Natural killer cell (primary cell): ENCODE results near the gene ENPP5. TPM values are rescaled to one million over a fixed set of nuclear protein-coding genes. Genes with fewer than 3 reads are reported as not detected.

Source experiments
- ATAC-seq, 3 donors: fragments of 150-1000 bp in 2 of 3; fragments of 200-7000 bp in 1 of 3; cut with Tn5 transposase; 1 replicate in 1 of 3; 2 replicates in 2 of 3; pipeline ENCODE4 v1.10.0; 2021; ENCODE audit warnings: mild to moderate bottlenecking in 2 of 3, moderate library complexity in 2 of 3
- DNase-seq, 2 donors: peaks; one replicate each; pipeline versions ENCODE4 v3.0.0 to v3.0.0-alpha.2; 2013 to 2021; ENCODE audit warnings: mixed read lengths in 1 of 2
- H3K27ac ChIP-seq: one replicate; pipeline ENCODE4 v1.5.1; 2013; ENCODE audit warnings: mild to moderate bottlenecking, low read length
- H3K27me3 ChIP-seq: one replicate; pipeline ENCODE4 v1.6.1; 2013; ENCODE audit warnings: low read length; ENCODE audit not compliant: control insufficient read depth, insufficient read depth
- H3K36me3 ChIP-seq: one replicate; pipeline ENCODE4 v1.6.1; 2013; ENCODE audit warnings: low read length; ENCODE audit not compliant: control insufficient read depth, insufficient read depth
- H3K4me1 ChIP-seq: one replicate; pipeline ENCODE4 v1.6.1; 2013; ENCODE audit warnings: low read length; ENCODE audit not compliant: control insufficient read depth, insufficient read depth
- H3K4me3 ChIP-seq: one replicate; pipeline ENCODE4 v1.5.1; 2013; ENCODE audit warnings: low read length
- H3K9me3 ChIP-seq: one replicate; pipeline ENCODE4 v1.6.1; 2013; ENCODE audit warnings: low read length; ENCODE audit not compliant: control insufficient read depth, insufficient read depth
- H3K27ac Mint-ChIP-seq, 2 donors: one replicate each; pipeline ENCODE4 v1.8.0; 2022; ENCODE audit warnings: mild to moderate bottlenecking in 2 of 2, mixed read lengths in 2 of 2, moderate library complexity in 1 of 2
- H3K27me3 Mint-ChIP-seq, 2 donors: one replicate each; pipeline ENCODE4 v1.8.0; 2022; ENCODE audit warnings: low read depth in 2 of 2, mixed read lengths in 2 of 2
- H3K36me3 Mint-ChIP-seq: one replicate; pipeline ENCODE4 v1.8.0; 2022; ENCODE audit warnings: mixed read lengths
- H3K4me1 Mint-ChIP-seq, 2 donors: one replicate each; pipeline ENCODE4 v1.8.0; 2022; ENCODE audit warnings: mixed read lengths in 2 of 2
- H3K4me3 Mint-ChIP-seq: one replicate; pipeline ENCODE4 v1.8.0; 2022; ENCODE audit warnings: mild to moderate bottlenecking, moderate library complexity, mixed read lengths
- H3K9me3 Mint-ChIP-seq, 2 donors: one replicate each; pipeline ENCODE4 v1.8.0; 2022; ENCODE audit warnings: mixed read lengths in 2 of 2
- CTCF ChIP-seq: fragments of 200-600 bp; IDR thresholded peaks from one replicate; pipeline ENCODE4 v1.8.0; 2022; ENCODE audit warnings: antibody characterized with exemption
- WGBS: methylation state at CpG from one replicate; pipeline ENCODE4 v1.1.7; 2013; ENCODE audit warnings: missing lambda C conversion rate; ENCODE audit not compliant: insufficient coverage; 5-methylcytosine and 5-hydroxymethylcytosine counted together
- intact Hi-C: fragments of 100-400 bp; cut with micrococcal nuclease; formaldehyde crosslinking; loops from one replicate; pipeline ENCODE4 v1.14.2; 2022
- total RNA-seq, 4 donors: library from RNA; stranded (reverse); fragments of 120-200 nt in 1 of 4; gene quantifications; one replicate each; pipeline versions ENCODE4 v1.2.3 to v1.2.4, GENCODE V29; 2013 to 2022

The ENPP5 gene, protein sequence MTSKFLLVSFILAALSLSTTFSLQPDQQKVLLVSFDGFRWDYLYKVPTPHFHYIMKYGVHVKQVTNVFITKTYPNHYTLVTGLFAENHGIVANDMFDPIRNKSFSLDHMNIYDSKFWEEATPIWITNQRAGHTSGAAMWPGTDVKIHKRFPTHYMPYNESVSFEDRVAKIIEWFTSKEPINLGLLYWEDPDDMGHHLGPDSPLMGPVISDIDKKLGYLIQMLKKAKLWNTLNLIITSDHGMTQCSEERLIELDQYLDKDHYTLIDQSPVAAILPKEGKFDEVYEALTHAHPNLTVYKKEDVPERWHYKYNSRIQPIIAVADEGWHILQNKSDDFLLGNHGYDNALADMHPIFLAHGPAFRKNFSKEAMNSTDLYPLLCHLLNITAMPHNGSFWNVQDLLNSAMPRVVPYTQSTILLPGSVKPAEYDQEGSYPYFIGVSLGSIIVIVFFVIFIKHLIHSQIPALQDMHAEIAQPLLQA
- total RNA-seq: 10 to 100 TPM in 1 of 3 donors, 1 to 10 TPM in 2; 9.3 to 13.4 (median 9.6) TPM
- 14.1 TPM for total RNA-seq (2013)

GRCh38 chr6:46170357-46171289, at the start of gene ENPP5:
Gene ENPP5 (minus strand): TSS chr6:46170980. CDS start chr6:46168262, 2,718 bp downstream.
- Mint-ChIP-seq H3K9me3 (no peaks in the 10 kb centered on the region), H3K4me1 (peaks cover 77 to 78% of the 10 kb centered on the region in 2 donors), H3K27me3 (no peaks in the 10 kb centered on the region), H3K36me3 (no peaks in the 10 kb centered on the region), H3K4me3 (peak within 1 kb of the TSS; percentile 91), H3K27ac (peak within 1 kb of the TSS; percentile 90 to 99)
- intact Hi-C loops: loop anchor here (1.0 kb wide), 1 partner anchor 41 kb away; the partner anchor contains the start of gene ENPP4
- DNase-seq (peak; percentile 76 to 84), ATAC-seq (peak; percentile 83 to 86 (median 85))
- H3K4me1 ChIP-seq: peaks cover 30% of the 10 kb centered on the region
- H3K36me3 ChIP-seq: peaks cover 2% of the 10 kb centered on the region
- H3K27me3 ChIP-seq: no peaks in the 10 kb centered on the region
- no peak for TF ChIP-seq CTCF
- H3K4me3 ChIP-seq: peak within 1 kb of the TSS; percentile 80
- WGBS: 1% methylated on average over 46 of the region's 49 CpGs
- no peaks in the 10 kb centered on the region for H3K9me3 ChIP-seq
- H3K27ac ChIP-seq: peak within 1 kb of the TSS; percentile 60

- H3K27me3 ChIP-seq: no peaks in the 10 kb centered on the region
- H3K9me3 Mint-ChIP-seq: no peaks in the 10 kb centered on the region
- TF ChIP-seq CTCF: no peak
- no peaks in the 10 kb centered on the region for H3K4me1 ChIP-seq
- no peaks in the 10 kb centered on the region for H3K27me3 Mint-ChIP-seq
- ATAC-seq (no peak), DNase-seq (no peak)
- no peaks in the 10 kb centered on the region for H3K36me3 Mint-ChIP-seq
- intact Hi-C loops: loop anchor here (2.0 to 5.0 kb wide), 3 partner anchors 273 to 563 kb away; partner anchors contain the start of gene RCAN2
- H3K27ac ChIP-seq: no peak overlapping the region
- no peaks in the 10 kb centered on the region for H3K9me3 ChIP-seq
- no peak overlapping the region for H3K27ac Mint-ChIP-seq
- H3K4me3 Mint-ChIP-seq: no peak overlapping the region
- H3K4me3 ChIP-seq: no peak overlapping the region
- H3K4me1 Mint-ChIP-seq: peaks cover 4 to 5% of the 10 kb centered on the region in 2 donors
- H3K36me3 ChIP-seq: no peaks in the 10 kb centered on the region
Measured at GRCh38 chr6:46219661-46220060, 48.9 kb upstream of the ENPP5 start.

DNA sequence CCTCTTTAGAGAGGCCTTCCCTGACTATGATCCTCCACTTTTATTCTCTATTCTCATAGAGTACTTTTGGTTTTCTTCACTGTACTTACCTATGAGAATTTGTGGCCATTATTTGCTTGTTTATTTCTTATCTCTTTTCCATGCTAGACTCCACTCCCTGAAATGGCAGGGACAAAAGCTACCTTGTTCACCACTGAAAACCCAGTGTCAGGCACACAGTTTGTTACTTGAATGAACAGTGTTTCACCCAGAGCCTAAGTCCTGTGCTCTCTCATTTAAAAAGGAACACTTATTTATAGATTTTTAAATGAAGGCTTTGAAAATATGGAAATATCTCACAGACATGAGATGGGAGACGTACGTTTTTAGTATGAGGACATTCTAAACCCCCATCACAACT, 47.7 kb upstream of the ENPP5 start:
- Mint-ChIP-seq H3K9me3 (no peaks in the 10 kb centered on the region), H3K27ac (peak overlapping the region in 1 of 2 donors; percentile 40), H3K36me3 (no peaks in the 10 kb centered on the region), H3K4me1 (peaks cover 4 to 5% of the 10 kb centered on the region in 2 donors), H3K27me3 (no peaks in the 10 kb centered on the region), H3K4me3 (no peak overlapping the region)
- no peak overlapping the region for H3K27ac ChIP-seq
- no CpG with 5 or more reads among the region's 2 CpGs for WGBS
- no peak for DNase-seq
- H3K36me3 ChIP-seq: no peaks in the 10 kb centered on the region
- H3K4me3 ChIP-seq: no peak overlapping the region
- no peaks in the 10 kb centered on the region for H3K27me3 ChIP-seq
- H3K4me1 ChIP-seq: no peaks in the 10 kb centered on the region
- no peaks in the 10 kb centered on the region for H3K9me3 ChIP-seq
- no peak for ATAC-seq
- TF ChIP-seq CTCF: no peak
- intact Hi-C loops: loop anchor here (5.0 kb wide), 1 partner anchor 564 kb away; no protein-coding TSS in a partner anchor
